ENCODE results near the gene RAB27A. TPM values are rescaled to one million over a fixed set of nuclear protein-coding genes. Genes with fewer than 3 reads are reported as not detected.
A peak's percentile ranks its signal among the peaks of the same experiment; 100 is the strongest.

RAB27A gene
- total and polyA plus RNA-seq, 2 of the 13 experiments (the other 11 are each of a cell fraction or from before 2014, with no cell fraction given): 3.4 to 8.1 TPM

DNA sequence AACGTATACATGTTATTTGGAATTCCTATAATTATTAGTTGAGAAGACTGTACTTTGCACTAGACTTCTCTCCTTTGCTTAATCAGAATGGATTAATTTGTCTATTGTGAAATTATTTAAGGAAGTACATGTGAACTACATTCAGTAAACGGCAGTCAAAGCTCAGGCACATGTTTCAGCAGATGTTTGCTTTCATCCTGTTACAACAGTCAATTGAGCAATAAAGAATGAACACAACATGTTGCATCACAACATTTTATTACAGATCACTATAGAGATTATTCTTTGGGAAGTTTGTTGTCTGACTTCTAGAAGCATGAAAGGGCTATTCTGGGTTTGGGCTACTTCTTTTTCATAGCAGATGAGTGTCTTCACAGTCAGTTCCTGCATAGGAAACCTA is 39.2 kb downstream of the RAB27A start (continued):
- TF ChIP-seq, protein P1, sequence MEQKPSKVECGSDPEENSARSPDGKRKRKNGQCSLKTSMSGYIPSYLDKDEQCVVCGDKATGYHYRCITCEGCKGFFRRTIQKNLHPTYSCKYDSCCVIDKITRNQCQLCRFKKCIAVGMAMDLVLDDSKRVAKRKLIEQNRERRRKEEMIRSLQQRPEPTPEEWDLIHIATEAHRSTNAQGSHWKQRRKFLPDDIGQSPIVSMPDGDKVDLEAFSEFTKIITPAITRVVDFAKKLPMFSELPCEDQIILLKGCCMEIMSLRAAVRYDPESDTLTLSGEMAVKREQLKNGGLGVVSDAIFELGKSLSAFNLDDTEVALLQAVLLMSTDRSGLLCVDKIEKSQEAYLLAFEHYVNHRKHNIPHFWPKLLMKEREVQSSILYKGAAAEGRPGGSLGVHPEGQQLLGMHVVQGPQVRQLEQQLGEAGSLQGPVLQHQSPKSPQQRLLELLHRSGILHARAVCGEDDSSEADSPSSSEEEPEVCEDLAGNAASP (CRISPR knock-in tag; IDR thresholded peaks at IDR 0.05; ENCODE audit: borderline replicate concordance): 0 out of 2 replicates have a peak, but pooled peaks have one; percentile 15
- TF ChIP-seq SATB2 (CRISPR knock-in tag; IDR thresholded peaks at IDR 0.05) (no peak), FOXP1 (IDR thresholded peaks at IDR 0.05) (peak; percentile 78; the same call in 1 of the 2 replicates), FOXP1 (CRISPR knock-in tag; IDR thresholded peaks at IDR 0.05) (peak; percentile 90), ZNF839 (CRISPR knock-in tag; IDR thresholded peaks at IDR 0.05; ENCODE audit: borderline replicate concordance) (no peak), FOXA1 (IDR thresholded peaks at IDR 0.05) (no peak), FOXA1 (CRISPR knock-in tag; IDR thresholded peaks at IDR 0.05) (peak; percentile 71), SAP130 (CRISPR knock-in tag; IDR thresholded peaks at IDR 0.05; ENCODE audit: low read depth) (peak; percentile 74), THAP11 (CRISPR knock-in tag; IDR thresholded peaks at IDR 0.05) (peak; percentile 69), HNRNPUL1 (IDR thresholded peaks at IDR 0.05; ENCODE audit: low read depth, low read length) (no peak), MIER3 (CRISPR knock-in tag; IDR thresholded peaks at IDR 0.05; ENCODE audit: borderline replicate concordance) (peak; percentile 75; the same call in 1 of the 2 replicates), ZNF678 (CRISPR knock-in tag; IDR thresholded peaks at IDR 0.05) (no peak), HMG20A (CRISPR knock-in tag; IDR thresholded peaks at IDR 0.05; ENCODE audit: borderline replicate concordance) (peak; percentile 71), ZNF552 (CRISPR knock-in tag; IDR thresholded peaks at IDR 0.05; ENCODE audit: borderline replicate concordance) (no peak), ZNF12 (CRISPR knock-in tag; IDR thresholded peaks at IDR 0.05) (0 out of 2 replicates have a peak, but pooled peaks have one; percentile 62), KAT8 (CRISPR knock-in tag; IDR thresholded peaks at IDR 0.05) (0 out of 2 replicates have a peak, but pooled peaks have one; percentile 31), ZKSCAN8 (CRISPR knock-in tag; IDR thresholded peaks at IDR 0.05; ENCODE audit: borderline replicate concordance) (0 out of 2 replicates have a peak, but pooled peaks have one; percentile 51)
- TF ChIP-seq, protein P2, sequence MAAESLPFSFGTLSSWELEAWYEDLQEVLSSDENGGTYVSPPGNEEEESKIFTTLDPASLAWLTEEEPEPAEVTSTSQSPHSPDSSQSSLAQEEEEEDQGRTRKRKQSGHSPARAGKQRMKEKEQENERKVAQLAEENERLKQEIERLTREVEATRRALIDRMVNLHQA (CRISPR knock-in tag; IDR thresholded peaks at IDR 0.05): 0 out of 2 replicates have a peak, but pooled peaks have one; percentile 63
- TF ChIP-seq, protein P3, sequence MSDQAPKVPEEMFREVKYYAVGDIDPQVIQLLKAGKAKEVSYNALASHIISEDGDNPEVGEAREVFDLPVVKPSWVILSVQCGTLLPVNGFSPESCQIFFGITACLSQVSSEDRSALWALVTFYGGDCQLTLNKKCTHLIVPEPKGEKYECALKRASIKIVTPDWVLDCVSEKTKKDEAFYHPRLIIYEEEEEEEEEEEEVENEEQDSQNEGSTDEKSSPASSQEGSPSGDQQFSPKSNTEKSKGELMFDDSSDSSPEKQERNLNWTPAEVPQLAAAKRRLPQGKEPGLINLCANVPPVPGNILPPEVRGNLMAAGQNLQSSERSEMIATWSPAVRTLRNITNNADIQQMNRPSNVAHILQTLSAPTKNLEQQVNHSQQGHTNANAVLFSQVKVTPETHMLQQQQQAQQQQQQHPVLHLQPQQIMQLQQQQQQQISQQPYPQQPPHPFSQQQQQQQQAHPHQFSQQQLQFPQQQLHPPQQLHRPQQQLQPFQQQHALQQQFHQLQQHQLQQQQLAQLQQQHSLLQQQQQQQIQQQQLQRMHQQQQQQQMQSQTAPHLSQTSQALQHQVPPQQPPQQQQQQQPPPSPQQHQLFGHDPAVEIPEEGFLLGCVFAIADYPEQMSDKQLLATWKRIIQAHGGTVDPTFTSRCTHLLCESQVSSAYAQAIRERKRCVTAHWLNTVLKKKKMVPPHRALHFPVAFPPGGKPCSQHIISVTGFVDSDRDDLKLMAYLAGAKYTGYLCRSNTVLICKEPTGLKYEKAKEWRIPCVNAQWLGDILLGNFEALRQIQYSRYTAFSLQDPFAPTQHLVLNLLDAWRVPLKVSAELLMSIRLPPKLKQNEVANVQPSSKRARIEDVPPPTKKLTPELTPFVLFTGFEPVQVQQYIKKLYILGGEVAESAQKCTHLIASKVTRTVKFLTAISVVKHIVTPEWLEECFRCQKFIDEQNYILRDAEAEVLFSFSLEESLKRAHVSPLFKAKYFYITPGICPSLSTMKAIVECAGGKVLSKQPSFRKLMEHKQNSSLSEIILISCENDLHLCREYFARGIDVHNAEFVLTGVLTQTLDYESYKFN (CRISPR knock-in tag; conservative IDR thresholded peaks at IDR 0.05): 0 out of 2 replicates have a peak, but pooled peaks have one; percentile 22
- TF ChIP-seq, protein P4, sequence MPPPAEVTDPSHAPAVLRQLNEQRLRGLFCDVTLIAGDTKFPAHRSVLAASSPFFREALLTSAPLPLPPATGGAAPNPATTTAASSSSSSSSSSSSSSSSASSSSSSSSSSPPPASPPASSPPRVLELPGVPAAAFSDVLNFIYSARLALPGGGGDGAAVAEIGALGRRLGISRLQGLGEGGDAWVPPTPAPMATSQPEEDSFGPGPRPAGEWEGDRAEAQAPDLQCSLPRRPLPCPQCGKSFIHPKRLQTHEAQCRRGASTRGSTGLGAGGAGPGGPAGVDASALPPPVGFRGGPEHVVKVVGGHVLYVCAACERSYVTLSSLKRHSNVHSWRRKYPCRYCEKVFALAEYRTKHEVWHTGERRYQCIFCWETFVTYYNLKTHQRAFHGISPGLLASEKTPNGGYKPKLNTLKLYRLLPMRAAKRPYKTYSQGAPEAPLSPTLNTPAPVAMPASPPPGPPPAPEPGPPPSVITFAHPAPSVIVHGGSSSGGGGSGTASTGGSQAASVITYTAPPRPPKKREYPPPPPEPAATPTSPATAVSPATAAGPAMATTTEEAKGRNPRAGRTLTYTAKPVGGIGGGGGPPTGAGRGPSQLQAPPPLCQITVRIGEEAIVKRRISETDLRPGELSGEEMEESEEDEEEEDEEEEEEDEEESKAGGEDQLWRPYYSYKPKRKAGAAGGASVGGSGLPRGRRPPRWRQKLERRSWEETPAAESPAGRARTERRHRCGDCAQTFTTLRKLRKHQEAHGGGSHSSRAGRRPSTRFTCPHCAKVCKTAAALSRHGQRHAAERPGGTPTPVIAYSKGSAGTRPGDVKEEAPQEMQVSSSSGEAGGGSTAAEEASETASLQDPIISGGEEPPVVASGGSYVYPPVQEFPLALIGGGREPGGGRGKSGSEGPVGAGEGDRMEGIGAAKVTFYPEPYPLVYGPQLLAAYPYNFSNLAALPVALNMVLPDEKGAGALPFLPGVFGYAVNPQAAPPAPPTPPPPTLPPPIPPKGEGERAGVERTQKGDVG (CRISPR knock-in tag; IDR thresholded peaks at IDR 0.05; ENCODE audit: borderline replicate concordance): no peak
- TF ChIP-seq, protein P5, sequence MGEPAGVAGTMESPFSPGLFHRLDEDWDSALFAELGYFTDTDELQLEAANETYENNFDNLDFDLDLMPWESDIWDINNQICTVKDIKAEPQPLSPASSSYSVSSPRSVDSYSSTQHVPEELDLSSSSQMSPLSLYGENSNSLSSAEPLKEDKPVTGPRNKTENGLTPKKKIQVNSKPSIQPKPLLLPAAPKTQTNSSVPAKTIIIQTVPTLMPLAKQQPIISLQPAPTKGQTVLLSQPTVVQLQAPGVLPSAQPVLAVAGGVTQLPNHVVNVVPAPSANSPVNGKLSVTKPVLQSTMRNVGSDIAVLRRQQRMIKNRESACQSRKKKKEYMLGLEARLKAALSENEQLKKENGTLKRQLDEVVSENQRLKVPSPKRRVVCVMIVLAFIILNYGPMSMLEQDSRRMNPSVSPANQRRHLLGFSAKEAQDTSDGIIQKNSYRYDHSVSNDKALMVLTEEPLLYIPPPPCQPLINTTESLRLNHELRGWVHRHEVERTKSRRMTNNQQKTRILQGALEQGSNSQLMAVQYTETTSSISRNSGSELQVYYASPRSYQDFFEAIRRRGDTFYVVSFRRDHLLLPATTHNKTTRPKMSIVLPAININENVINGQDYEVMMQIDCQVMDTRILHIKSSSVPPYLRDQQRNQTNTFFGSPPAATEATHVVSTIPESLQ (CRISPR knock-in tag; conservative IDR thresholded peaks at IDR 0.05): no peak
